H1 (cell line): Measurements from ENCODE around the gene ATP11A. TPM values are rescaled to one million over a fixed set of nuclear protein-coding genes. Genes with fewer than 3 reads are reported as not detected.

Experiments used
- CTCF ChIA-PET: fragments of 300-600 bp; sonication (Branson Sonifier 250); formaldehyde crosslinking; loops from one replicate; lab custom pipeline; 2021; ENCODE audit not compliant: partially characterized antibody; lab: Charles Lee
- POLR2A ChIA-PET: fragments of 300-600 bp; sonication (Branson Sonifier 250); formaldehyde crosslinking; loops from one replicate; lab custom pipeline; 2021; ENCODE audit warnings: inconsistent platforms; ENCODE audit not compliant: partially characterized antibody; lab: Charles Lee
- DNase-seq, 2 experiments: peaks; one replicate each; pipeline versions ENCODE4 v3.0.0 to v3.0.0-alpha.2; 2010 to 2022; ENCODE audit warnings: low spot score in 2 of 2, low read depth in 1 of 2, mixed read lengths in 1 of 2
- FAIRE-seq: peaks from 2 replicates; lab custom pipeline; 2011; peaks lifted over from hg19 to GRCh38; lab: Jason Lieb, UNC
- H2AFZ ChIP-seq: 2 replicates; pipeline ENCODE4 v1.8.1; 2012; ENCODE audit warnings: low read length, inconsistent platforms
- H2AK5ac ChIP-seq: 2 replicates; pipeline ENCODE4 v1.6.1; 2013; ENCODE audit warnings: low read depth, low read length
- H2BK120ac ChIP-seq: replicated peaks from 2 replicates; pipeline ENCODE3; 2013; ENCODE audit warnings: low read depth, low read length, inconsistent platforms
- H2BK12ac ChIP-seq: 2 replicates; pipeline ENCODE4 v1.6.1; 2013; ENCODE audit warnings: low read depth, low read length
- H2BK15ac ChIP-seq: 2 replicates; pipeline ENCODE4 v1.6.1; 2013; ENCODE audit warnings: low read length
- H2BK20ac ChIP-seq: 2 replicates; pipeline ENCODE4 v1.6.1; 2013; ENCODE audit warnings: low read length
- H2BK5ac ChIP-seq: 2 replicates; pipeline ENCODE4 v1.6.1; 2013; ENCODE audit warnings: low read depth, low read length
- H3K14ac ChIP-seq: 2 replicates; pipeline ENCODE4 v1.6.1; 2013; ENCODE audit warnings: inconsistent platforms; ENCODE audit not compliant: insufficient read length
- H3K18ac ChIP-seq: 2 replicates; pipeline ENCODE4 v1.6.1; 2013; ENCODE audit warnings: low read length; ENCODE audit errors: extremely low read depth
- H3K23ac ChIP-seq: 2 replicates; pipeline ENCODE4 v1.6.1; 2013; ENCODE audit warnings: inconsistent platforms; ENCODE audit not compliant: insufficient read length
- H3K23me2 ChIP-seq: 2 replicates; pipeline ENCODE4 v1.6.1; 2013; ENCODE audit warnings: low read depth, low read length
- H3K27ac ChIP-seq: 2 replicates; pipeline ENCODE4 v1.6.1; 2011; ENCODE audit warnings: low read depth, low read length, inconsistent platforms
- H3K27me3 ChIP-seq, 4 experiments: replicated peaks in 1 of 4; 1 replicate in 1 of 4; 2 replicates in 3 of 4; pipeline versions ENCODE4 v1.6.1 to v1.8.1; 2011 to 2013; ENCODE audit warnings: low read length in 3 of 4, mild to moderate bottlenecking in 3 of 4, inconsistent platforms in 2 of 4, mixed read lengths in 2 of 4, moderate library complexity in 1 of 4; ENCODE audit not compliant: control insufficient read depth in 3 of 4, insufficient read depth in 3 of 4; ENCODE audit errors: extremely low read depth in 1 of 4
- H3K36me3 ChIP-seq, 4 experiments: 2 replicates each; pipeline versions ENCODE4 v1.6.1 to v1.8.1; 2011 to 2013; ENCODE audit warnings: mild to moderate bottlenecking in 4 of 4, low read length in 3 of 4, moderate library complexity in 2 of 4, control low read depth in 1 of 4, inconsistent platforms in 1 of 4; ENCODE audit not compliant: insufficient read depth in 4 of 4, control insufficient read depth in 2 of 4
- H3K4ac ChIP-seq: replicated peaks from 2 replicates; pipeline ENCODE3; 2013; ENCODE audit warnings: low read length, low read depth, mixed read lengths, inconsistent platforms; ENCODE audit not compliant: insufficient read length
- H3K4me1 ChIP-seq, 4 experiments: replicated peaks in 1 of 4; 1 replicate in 1 of 4; 2 replicates in 3 of 4; pipeline versions ENCODE4 v1.6.1 to v1.8.1; 2011 to 2013; ENCODE audit warnings: low read length in 3 of 4, inconsistent platforms in 2 of 4, mixed read lengths in 1 of 4; ENCODE audit not compliant: insufficient read depth in 4 of 4, control insufficient read depth in 3 of 4
- H3K4me2 ChIP-seq, 2 experiments: 2 replicates each; pipeline versions ENCODE4 v1.6.1 to v1.8.1; 2011 to 2013; ENCODE audit warnings: low read depth in 2 of 2, low read length in 2 of 2, control low read depth in 1 of 2, inconsistent platforms in 1 of 2, mild to moderate bottlenecking in 1 of 2; ENCODE audit not compliant: insufficient read depth in 1 of 2
- H3K4me3 ChIP-seq, 4 experiments: fragments of 200-600, 300-600 bp in 1 of 4; sonication (generic), shearing (Covaris generic), sonication (Bioruptor Twin) in 1 of 4; 2 replicates each; pipeline versions ENCODE4 v1.5.1 to v1.8.1; 2011 to 2016; ENCODE audit warnings: low read length in 4 of 4, low read depth in 3 of 4, control low read depth in 2 of 4, inconsistent platforms in 2 of 4, mild to moderate bottlenecking in 2 of 4, mixed read lengths in 1 of 4, moderate library complexity in 1 of 4; ENCODE audit not compliant: insufficient read depth in 2 of 4; ENCODE audit errors: extremely low read depth in 1 of 4
- H3K56ac ChIP-seq: replicated peaks from 2 replicates; pipeline ENCODE3; 2013; ENCODE audit warnings: low read depth, mild to moderate bottlenecking, mixed read lengths, low read length, inconsistent platforms; ENCODE audit not compliant: insufficient read length
- H3K79me1 ChIP-seq: 2 replicates; pipeline ENCODE4 v1.6.1; 2013; ENCODE audit warnings: low read depth, low read length, control low read depth
- H3K79me2 ChIP-seq, 2 experiments: 2 replicates each; pipeline versions ENCODE4 v1.6.1 to v1.8.1; 2012 to 2013; ENCODE audit warnings: low read length in 2 of 2, mild to moderate bottlenecking in 2 of 2, inconsistent platforms in 1 of 2; ENCODE audit not compliant: insufficient read depth in 2 of 2, control insufficient read depth in 1 of 2
- H3K9ac ChIP-seq, 4 experiments: replicated peaks in 1 of 4; 1 replicate in 1 of 4; 2 replicates in 3 of 4; pipeline versions ENCODE4 v1.6.1 to v1.8.1; 2011 to 2013; ENCODE audit warnings: low read depth in 3 of 4, low read length in 3 of 4, control low read depth in 2 of 4, mild to moderate bottlenecking in 2 of 4, moderate library complexity in 2 of 4, inconsistent platforms in 1 of 4; ENCODE audit errors: extremely low read depth in 1 of 4
- H3K9me3 ChIP-seq, 2 experiments: 2 replicates each; pipeline versions ENCODE4 v1.6.1 to v1.8.1; 2012 to 2013; ENCODE audit warnings: mild to moderate bottlenecking in 2 of 2, moderate library complexity in 2 of 2, control low read depth in 1 of 2, inconsistent platforms in 1 of 2, low read depth in 1 of 2, low read length in 1 of 2, mixed read lengths in 1 of 2; ENCODE audit not compliant: insufficient read depth in 2 of 2
- H4K20me1 ChIP-seq, 2 experiments: replicated peaks in 1 of 2; 2 replicates each; pipeline versions ENCODE3 to v1.8.1; 2011 to 2013; ENCODE audit warnings: inconsistent platforms in 2 of 2, low read length in 2 of 2, mild to moderate bottlenecking in 1 of 2; ENCODE audit not compliant: insufficient read depth in 2 of 2, control insufficient read depth in 1 of 2
- H4K5ac ChIP-seq: 2 replicates; pipeline ENCODE4 v1.6.1; 2013; ENCODE audit warnings: low read length, low read depth, mixed read lengths, inconsistent platforms; ENCODE audit not compliant: insufficient read length
- H4K8ac ChIP-seq: 2 replicates; pipeline ENCODE4 v1.8.0; 2013; ENCODE audit warnings: mild to moderate bottlenecking, moderate library complexity, low read length, inconsistent platforms; ENCODE audit not compliant: insufficient read depth; ENCODE audit errors: extremely low read depth
- H4K91ac ChIP-seq: replicated peaks from 2 replicates; pipeline ENCODE3; 2013; ENCODE audit warnings: low read length, mixed read lengths, inconsistent platforms; ENCODE audit not compliant: insufficient read length
- ASH2L ChIP-seq: fragments of 200-600, 300-600 bp; sonication (generic); IDR thresholded peaks from one replicate; pipeline ENCODE4 v1.7.1; 2017; ENCODE audit warnings: low read length
- CBX5 ChIP-seq: fragments of 300-800, 300-1000 bp; sonication (generic); IDR thresholded peaks from 2 replicates; pipeline ENCODE4 v1.7.1; 2016; ENCODE audit warnings: antibody characterized with exemption, low read length, low read depth
- CEBPB ChIP-seq: IDR thresholded peaks from 2 replicates; pipeline ENCODE4 v1.6.1; 2012; ENCODE audit warnings: low read depth, low read length
- CHD1 ChIP-seq: IDR thresholded peaks from 2 replicates; pipeline ENCODE4 v1.6.1; 2012; ENCODE audit warnings: low read depth, low read length, improper control_type of control experiment
- CHD2 ChIP-seq: IDR thresholded peaks from 2 replicates; pipeline ENCODE4 v1.6.1; 2012; ENCODE audit warnings: low read length, improper control_type of control experiment
- CTBP2 ChIP-seq: IDR thresholded peaks from 2 replicates; pipeline ENCODE4 v1.7.0; 2011; ENCODE audit warnings: borderline replicate concordance, mild to moderate bottlenecking, moderate library complexity, mixed read lengths, low read length; ENCODE audit not compliant: insufficient read depth, insufficient read length
- EGR1 ChIP-seq: IDR thresholded peaks from 2 replicates; pipeline ENCODE4 v1.6.1; 2011; ENCODE audit warnings: low read depth, low read length, borderline replicate concordance
- EZH2 ChIP-seq: fragments of 200-600 bp; sonication (generic); IDR thresholded peaks from 2 replicates; pipeline ENCODE4 v1.7.1; 2012; ENCODE audit warnings: low read depth, mild to moderate bottlenecking, moderate library complexity, low read length, inconsistent platforms; ENCODE audit not compliant: severe bottlenecking
- FOSL1 ChIP-seq: IDR thresholded peaks from 2 replicates; pipeline ENCODE4 v1.6.1; 2011; ENCODE audit warnings: mild to moderate bottlenecking, low read depth, low read length, moderate library complexity; ENCODE audit not compliant: insufficient read depth
- KDM5A ChIP-seq: fragments of 200-600 bp; IDR thresholded peaks from 2 replicates; pipeline ENCODE4 v1.7.1; 2012; ENCODE audit warnings: mild to moderate bottlenecking, low read length, inconsistent platforms, mixed read lengths
- MAFK ChIP-seq: IDR thresholded peaks from 2 replicates; pipeline ENCODE4 v1.6.1; 2012; ENCODE audit warnings: low read depth, mild to moderate bottlenecking, improper control_type of control experiment, low read length
- PHF8 ChIP-seq: fragments of 200-600 bp; sonication (generic); conservative IDR thresholded peaks from 2 replicates; pipeline ENCODE4 v1.7.1; 2012; ENCODE audit warnings: low read depth, mild to moderate bottlenecking, inconsistent platforms, low read length, moderate library complexity
- RXRA ChIP-seq: IDR thresholded peaks from 2 replicates; pipeline ENCODE4 v1.6.1; 2011; ENCODE audit warnings: low read depth, mild to moderate bottlenecking, low read length, moderate library complexity; ENCODE audit not compliant: insufficient read depth
- SIRT6 ChIP-seq: IDR thresholded peaks from one replicate; pipeline ENCODE4 v1.7.1; 2012; ENCODE audit warnings: low read length, inconsistent platforms
- YY1 ChIP-seq: IDR thresholded peaks from 2 replicates; pipeline ENCODE4 v1.6.1; 2011; ENCODE audit warnings: low read depth, mild to moderate bottlenecking, low read length
- WGBS, 2 experiments: shearing (Covaris generic) in 1 of 2; methylation state at CpG; one replicate each; pipeline versions ENCODE4 v1.1.6 to v1.1.7; 2013 to 2015; ENCODE audit warnings: low lambda C conversion rate in 2 of 2, mixed read lengths in 2 of 2, inconsistent platforms in 1 of 2, low coverage in 1 of 2, missing lambda C conversion rate in 1 of 2; ENCODE audit not compliant: insufficient replicate concordance in 2 of 2, insufficient coverage in 1 of 2, insufficient read length in 1 of 2; ENCODE audit errors: extremely low coverage in 1 of 2, missing lambda C conversion rate in 1 of 2; 5-methylcytosine and 5-hydroxymethylcytosine counted together
- polyA plus RNA-seq, 7 experiments: library from polyadenylated mRNA; depleted of rRNA in 3 of 7; stranded (reverse) in 5 of 7; unstranded in 2 of 7; fragments of >200 nt in 5 of 7; fragments of 200-250 nt in 2 of 7; gene quantifications; 1 replicate in 5 of 7; 2 replicates in 1 of 7; 4 replicates in 1 of 7; pipeline versions ENCODE4 v1.2.1 to v1.2.3, GENCODE V29; 2011 to 2013; ENCODE audit warnings: missing spikeins in 2 of 7, mixed read lengths in 2 of 7
- total RNA-seq: library from RNA; stranded (reverse); fragmentation: NEBNext Ultra II Directional; extraction: Animal tissue kit (Norgen Biotek cat#: 25700); gene quantifications from 2 replicates; pipeline ENCODE4 v1.2.1, GENCODE V29; 2021

Gene ATP11A
- total and polyA plus RNA-seq, 2 of the 8 experiments (the other 6 are each of a cell fraction or from before 2014, with no cell fraction given): 28.8 to 72.9 TPM

GRCh38 chr13:112718318-112718717, 28.5 kb downstream of the ATP11A start:
- Histone ChIP-seq H4K5ac (no peak overlapping the region), H4K91ac (no peak overlapping the region), H3K4me2 (no peak overlapping the region), H2BK120ac (no peak overlapping the region), H2BK12ac (no peak overlapping the region), H3K18ac (no peak overlapping the region; the same call in 1 of the 2 replicates), H3K23me2 (no peaks in the 10 kb centered on the region; the same call in 1 of the 2 replicates), H3K27ac (no peak overlapping the region), H3K4me1 (peaks cover 3 to 38% (median 11%) of the 10 kb centered on the region in 4 experiments; a peak in 6 of 7 replicates), H3K36me3 (no peaks in the 10 kb centered on the region), H3K79me2 (peaks cover 0 to 77% of the 10 kb centered on the region in 2 experiments; a peak in 2 of 4 replicates), H2BK5ac (no peak overlapping the region), H2AK5ac (no peak overlapping the region), H3K4ac (no peak overlapping the region), H4K8ac (no peak overlapping the region), H3K27me3 (no peaks in the 10 kb centered on the region), H2AFZ (no peak overlapping the region), H3K56ac (no peak overlapping the region), H2BK20ac (no peak overlapping the region), H3K9me3 (peaks cover 0 to 2% of the 10 kb centered on the region in 2 experiments; a peak in 1 of 4 replicates), H3K79me1 (peaks cover 14% of the 10 kb centered on the region), H3K14ac (no peak overlapping the region), H4K20me1 (peaks cover 0 to 2% of the 10 kb centered on the region in 2 experiments), H2BK15ac (no peak overlapping the region), H3K4me3 (no peak overlapping the region), H3K23ac (no peak overlapping the region), H3K9ac (no peak overlapping the region)
- CTCF ChIA-PET: no interaction called here
- FAIRE-seq (no peak), DNase-seq (no peak)
- POLR2A ChIA-PET: interaction anchor here (0.6 to 1.3 kb wide), 2 partner anchors 8 to 24 kb away, joined by 3 read pairs; no protein-coding TSS in a partner anchor
- 83% methylated on average over 9 of the region's 9 CpGs; no CpG with 5 or more reads in 1 of the 2 experiments for WGBS, 2 experiments
- TF ChIP-seq RXRA (no peak), KDM5A (no peak), CHD1 (no peak), EZH2 (no peak), ASH2L (no peak), CBX5 (no peak), CHD2 (no peak), CEBPB (no peak), EGR1 (no peak), MAFK (no peak), PHF8 (no peak), CTBP2 (no peak), FOSL1 (no peak), YY1 (no peak), SIRT6 (no peak)
